MCF 10A (cell line): ENCODE data around the gene ARHGEF18. TPM values are rescaled to one million over a fixed set of nuclear protein-coding genes. Genes with fewer than 3 reads are reported as not detected.

Experiments used
- BruUV-seq: library from RNA; stranded (reverse); fragments of 400-500 nt; replicated peaks from 2 replicates; lab custom pipeline; 2021; lab: Mats Ljungman, UMichigan
- CTCF ChIA-PET: fragments of 300-600 bp; sonication (Branson Sonifier 250); formaldehyde crosslinking; extraction: SDS; loops from one replicate; lab custom pipeline; 2021; ENCODE audit warnings: antibody characterized with exemption, inconsistent platforms; lab: Yijun Ruan, JAX
- POLR2A ChIA-PET: fragments of 300-600, 350-650 bp; sonication (Branson Sonifier 250); formaldehyde crosslinking; extraction: SDS; loops from one replicate; lab custom pipeline; 2020; ENCODE audit warnings: antibody characterized with exemption, inconsistent platforms; lab: Yijun Ruan, JAX
- DNase-seq: peaks from one replicate; pipeline ENCODE4 v3.0.0-alpha.2; 2018; ENCODE audit not compliant: unreplicated experiment
- H3K27ac Mint-ChIP-seq: one replicate; pipeline ENCODE4 v1.8.0; 2022; ENCODE audit warnings: mild to moderate bottlenecking, low read depth, mixed read lengths; ENCODE audit not compliant: unreplicated experiment
- H3K27me3 Mint-ChIP-seq: one replicate; pipeline ENCODE4 v1.8.0; 2022; ENCODE audit warnings: mixed read lengths; ENCODE audit not compliant: insufficient read depth, unreplicated experiment
- H3K36me3 Mint-ChIP-seq: one replicate; pipeline ENCODE4 v1.8.0; 2022; ENCODE audit warnings: mild to moderate bottlenecking, moderate library complexity, mixed read lengths; ENCODE audit not compliant: insufficient read depth, unreplicated experiment
- H3K4me1 Mint-ChIP-seq: one replicate; pipeline ENCODE4 v1.8.0; 2022; ENCODE audit warnings: mixed read lengths; ENCODE audit not compliant: insufficient read depth, unreplicated experiment
- H3K4me3 Mint-ChIP-seq: one replicate; pipeline ENCODE4 v1.8.0; 2022; ENCODE audit warnings: mild to moderate bottlenecking, moderate library complexity, mixed read lengths; ENCODE audit not compliant: unreplicated experiment
- H3K9me3 Mint-ChIP-seq: one replicate; pipeline ENCODE4 v1.8.0; 2022; ENCODE audit warnings: mixed read lengths; ENCODE audit not compliant: unreplicated experiment
- CTCF ChIP-seq: fragments of 200-600 bp; IDR thresholded peaks from one replicate; pipeline ENCODE4 v1.8.0; 2022; ENCODE audit warnings: antibody characterized with exemption, mild to moderate bottlenecking; ENCODE audit not compliant: unreplicated experiment
- intact Hi-C: fragments of 100-400 bp; cut with micrococcal nuclease; formaldehyde crosslinking; loops from 2 replicates; pipeline ENCODE4 v1.14.1; 2022
- total RNA-seq: library from RNA; stranded (reverse); gene quantifications from 2 replicates; pipeline ENCODE4 v1.2.3, GENCODE V29; 2022

Gene ARHGEF18
- total RNA-seq, 1 experiment from 2014 or later: 31.5 TPM

GRCh38 chr19:7331446-7331845 is 17.3 kb upstream of the ARHGEF18 start:
- no TSS peak for BruUV-seq
- CTCF ChIA-PET: interaction anchor here (0.7 kb wide), 1 partner anchor 21 kb away, joined by 3 read pairs; no protein-coding TSS in a partner anchor

GRCh38 chr19:7333198-7334118 is 15.3 kb upstream of the ARHGEF18 start:
- peak; percentile 25 for DNase-seq
- BruUV-seq: no TSS peak
- POLR2A ChIA-PET: interaction anchor here (0.7 kb wide), 1 partner anchor 67 kb away, joined by 7 read pairs; no protein-coding TSS in a partner anchor
- Mint-ChIP-seq H3K9me3 (no peaks in the 10 kb centered on the region), H3K27me3 (peaks cover 9% of the 10 kb centered on the region), H3K4me1 (no peaks in the 10 kb centered on the region), H3K4me3 (no peak overlapping the region), H3K27ac (no peak overlapping the region), H3K36me3 (no peaks in the 10 kb centered on the region)
- CTCF ChIA-PET: interaction anchor here (0.7 to 1.5 kb wide), 3 partner anchors 21 to 225 kb away, joined by 3 to 4 read pairs (median 4); no protein-coding TSS in a partner anchor
- no peak for TF ChIP-seq CTCF
- intact Hi-C loops: no loop called here

More at GRCh38 chr19:7331446-7331845, 17.3 kb upstream of the ARHGEF18 start:
- H3K27me3 Mint-ChIP-seq: peaks cover 9% of the 10 kb centered on the region
- no peak for TF ChIP-seq CTCF
- H3K4me1 Mint-ChIP-seq: no peaks in the 10 kb centered on the region
- no peak overlapping the region for H3K4me3 Mint-ChIP-seq
- no peak for DNase-seq
- intact Hi-C loops: no loop called here
- H3K9me3 Mint-ChIP-seq: no peaks in the 10 kb centered on the region
- no peak overlapping the region for H3K27ac Mint-ChIP-seq
- POLR2A ChIA-PET: no interaction called here
- no peaks in the 10 kb centered on the region for H3K36me3 Mint-ChIP-seq

GRCh38 chr19:7336321-7336973 is 12.3 kb upstream of the ARHGEF18 start:
- H3K4me1 Mint-ChIP-seq: no peaks in the 10 kb centered on the region
- peaks cover 21% of the 10 kb centered on the region for H3K27me3 Mint-ChIP-seq
- no peak overlapping the region for H3K27ac Mint-ChIP-seq
- intact Hi-C loops: no loop called here
- CTCF ChIA-PET: interaction anchor here (0.5 to 1.6 kb wide), 5 partner anchors 15 to 592 kb away, joined by 3 to 6 read pairs (median 3); no protein-coding TSS in a partner anchor
- no peak overlapping the region for H3K4me3 Mint-ChIP-seq
- POLR2A ChIA-PET: no interaction called here
- no peak for DNase-seq
- no peaks in the 10 kb centered on the region for H3K36me3 Mint-ChIP-seq
- no peak for TF ChIP-seq CTCF
- BruUV-seq: no TSS peak
- H3K9me3 Mint-ChIP-seq: no peaks in the 10 kb centered on the region
